IMR-90 (cell line): ENCODE results near the gene HS6ST2. TPM values are rescaled to one million over a fixed set of nuclear protein-coding genes. Genes with fewer than 3 reads are reported as not detected.

Experiments
- ATAC-seq: fragments of 200-7000 bp; cut with Tn5 transposase; 2 replicates; pipeline ENCODE4 v1.9.1; 2020; ENCODE audit warnings: low read depth, mild to moderate bottlenecking, moderate library complexity
- BruUV-seq: library from RNA; stranded (reverse); fragments of 400-500 nt; replicated peaks from 2 replicates; lab custom pipeline; 2021; lab: Mats Ljungman, UMichigan
- CTCF ChIA-PET: fragments of 300-600 bp; formaldehyde crosslinking; extraction: SDS; loops from one replicate; lab custom pipeline; 2021; ENCODE audit warnings: antibody characterized with exemption; lab: Yijun Ruan, JAX
- POLR2A ChIA-PET: fragments of 300-600 bp; sonication (Branson Sonifier 250); formaldehyde crosslinking; loops from one replicate; lab custom pipeline; 2022; ENCODE audit warnings: antibody characterized with exemption; ENCODE audit not compliant: unreplicated experiment; lab: Charles Lee
- DNase-seq: peaks from one replicate; pipeline ENCODE4 v3.0.0; 2013
- H2AFZ ChIP-seq: replicated peaks from 2 replicates; pipeline ENCODE3; 2013; ENCODE audit warnings: low read length, mild to moderate bottlenecking; ENCODE audit not compliant: poor library complexity
- H2AK5ac ChIP-seq: 2 replicates; pipeline ENCODE4 v1.6.1; 2013; ENCODE audit warnings: low read depth, low read length, inconsistent platforms
- H2AK9ac ChIP-seq: replicated peaks from 2 replicates; pipeline ENCODE3; 2013; ENCODE audit warnings: mild to moderate bottlenecking, low read depth, low read length, moderate library complexity; ENCODE audit not compliant: poor library complexity
- H2BK120ac ChIP-seq: 2 replicates; pipeline ENCODE4 v1.6.1; 2013; ENCODE audit warnings: low read depth, low read length, inconsistent platforms
- H2BK15ac ChIP-seq: 3 replicates; pipeline ENCODE4 v1.6.1; 2013; ENCODE audit warnings: low read depth, low read length, inconsistent platforms
- H2BK20ac ChIP-seq: 2 replicates; pipeline ENCODE4 v1.6.1; 2013; ENCODE audit warnings: low read depth, mild to moderate bottlenecking, inconsistent platforms, low read length, moderate library complexity
- H2BK5ac ChIP-seq: 2 replicates; pipeline ENCODE4 v1.6.1; 2013; ENCODE audit warnings: mild to moderate bottlenecking, low read depth, low read length, inconsistent platforms; ENCODE audit not compliant: poor library complexity, severe bottlenecking
- H3K14ac ChIP-seq: replicated peaks from 2 replicates; pipeline ENCODE4 v1.6.1; 2013; ENCODE audit warnings: low read depth, low read length, inconsistent platforms
- H3K18ac ChIP-seq: 2 replicates; pipeline ENCODE4 v1.6.1; 2013; ENCODE audit warnings: low read depth, low read length, control low read depth
- H3K23ac ChIP-seq: 2 replicates; pipeline ENCODE4 v1.6.1; 2013; ENCODE audit warnings: low read depth, low read length, inconsistent platforms
- H3K27ac ChIP-seq: 2 replicates; pipeline ENCODE4 v1.5.1; 2013; ENCODE audit warnings: mild to moderate bottlenecking, control low read depth, low read length; ENCODE audit not compliant: insufficient read depth
- H3K27me3 ChIP-seq: 2 replicates; pipeline ENCODE4 v1.6.1; 2013; ENCODE audit warnings: low read length; ENCODE audit not compliant: control insufficient read depth, insufficient read depth
- H3K36me3 ChIP-seq: 2 replicates; pipeline ENCODE4 v1.6.1; 2013; ENCODE audit warnings: low read length, mixed read lengths; ENCODE audit not compliant: control insufficient read depth, insufficient read depth
- H3K4ac ChIP-seq: 2 replicates; pipeline ENCODE4 v1.6.1; 2013; ENCODE audit warnings: low read depth, low read length, inconsistent platforms
- H3K4me1 ChIP-seq: 2 replicates; pipeline ENCODE4 v1.6.1; 2013; ENCODE audit warnings: low read length, mixed read lengths; ENCODE audit not compliant: control insufficient read depth, insufficient read depth
- H3K4me2 ChIP-seq: 2 replicates; pipeline ENCODE4 v1.6.1; 2013; ENCODE audit warnings: low read depth, mild to moderate bottlenecking, control low read depth, low read length, moderate library complexity
- H3K4me3 ChIP-seq: 2 replicates; pipeline ENCODE4 v1.5.1; 2013; ENCODE audit warnings: low read depth, mild to moderate bottlenecking, control low read depth, low read length, moderate library complexity; ENCODE audit not compliant: insufficient read depth
- H3K56ac ChIP-seq: 2 replicates; pipeline ENCODE4 v1.6.1; 2013; ENCODE audit warnings: low read length, inconsistent platforms; ENCODE audit not compliant: insufficient read depth; ENCODE audit errors: extremely low read depth
- H3K79me1 ChIP-seq, 2 experiments: 2 replicates each; pipeline ENCODE4 v1.6.1; 2013; ENCODE audit warnings: low read length in 2 of 2, inconsistent platforms in 1 of 2, low read depth in 1 of 2
- H3K9ac ChIP-seq: 2 replicates; pipeline ENCODE4 v1.6.1; 2013; ENCODE audit warnings: low read depth, low read length, control low read depth
- H3K9me1 ChIP-seq: 2 replicates; pipeline ENCODE4 v1.6.1; 2013; ENCODE audit warnings: low read length, inconsistent platforms; ENCODE audit not compliant: insufficient read depth
- H3K9me3 ChIP-seq: 2 replicates; pipeline ENCODE4 v1.6.1; 2013; ENCODE audit warnings: low read length; ENCODE audit not compliant: control insufficient read depth, insufficient read depth
- H4K20me1 ChIP-seq: 2 replicates; pipeline ENCODE4 v1.6.1; 2013; ENCODE audit warnings: low read length, inconsistent platforms; ENCODE audit not compliant: insufficient read depth
- H4K5ac ChIP-seq: 2 replicates; pipeline ENCODE4 v1.6.1; 2013; ENCODE audit warnings: mild to moderate bottlenecking, low read depth, low read length, control low read depth
- H4K8ac ChIP-seq, 2 experiments: 2 replicates each; pipeline ENCODE4 v1.6.1; 2013; ENCODE audit warnings: low read depth in 2 of 2, low read length in 2 of 2, control low read depth in 1 of 2, inconsistent platforms in 1 of 2
- H4K91ac ChIP-seq: 2 replicates; pipeline ENCODE4 v1.6.1; 2013; ENCODE audit warnings: low read depth, low read length, inconsistent platforms; ENCODE audit not compliant: insufficient read depth
- BHLHE40 ChIP-seq: fragments of 150-350 bp; IDR thresholded peaks from 2 replicates; pipeline ENCODE4 v1.6.1; 2016; ENCODE audit warnings: mild to moderate bottlenecking, low read depth, low read length
- CEBPB ChIP-seq: IDR thresholded peaks from 2 replicates; pipeline ENCODE4 v1.6.1; 2012; ENCODE audit warnings: low read depth, low read length, improper control_type of control experiment
- CHD1 ChIP-seq: IDR thresholded peaks from 2 replicates; pipeline ENCODE4 v1.6.1; 2012; ENCODE audit warnings: low read depth, low read length, improper control_type of control experiment
- CTCF ChIP-seq: conservative IDR thresholded peaks from 2 replicates; pipeline ENCODE4 v1.5.1; 2012; ENCODE audit warnings: mild to moderate bottlenecking, low read depth, low read length, improper control_type of control experiment
- ELK1 ChIP-seq: fragments of 150-350 bp; IDR thresholded peaks from 2 replicates; pipeline ENCODE4 v1.6.1; 2016; ENCODE audit warnings: low read depth, mild to moderate bottlenecking, low read length, moderate library complexity, borderline replicate concordance
- FOS ChIP-seq: fragments of 150-350 bp; IDR thresholded peaks from 2 replicates; pipeline ENCODE4 v1.6.1; 2016; ENCODE audit warnings: low read depth, low read length
- MAFK ChIP-seq: IDR thresholded peaks from 2 replicates; pipeline ENCODE4 v1.6.1; 2012; ENCODE audit warnings: low read depth, low read length, improper control_type of control experiment
- MAZ ChIP-seq: IDR thresholded peaks from 2 replicates; pipeline ENCODE4 v1.6.1; 2012; ENCODE audit warnings: low read depth, mild to moderate bottlenecking, low read length, improper control_type of control experiment, moderate library complexity, borderline replicate concordance
- MXI1 ChIP-seq: IDR thresholded peaks from 2 replicates; pipeline ENCODE4 v1.6.1; 2012; ENCODE audit warnings: low read depth, mild to moderate bottlenecking, low read length, moderate library complexity, borderline replicate concordance
- NFE2L2 ChIP-seq: fragments of 150-350 bp; IDR thresholded peaks from 2 replicates; pipeline ENCODE4 v1.6.1; 2016; ENCODE audit warnings: low read depth, mild to moderate bottlenecking, low read length
- POLR2A ChIP-seq: IDR thresholded peaks from 2 replicates; pipeline ENCODE4 v1.6.1; 2012; ENCODE audit warnings: mild to moderate bottlenecking, low read depth, low read length
- RAD21 ChIP-seq: IDR thresholded peaks from 2 replicates; pipeline ENCODE4 v1.6.1; 2012; ENCODE audit warnings: low read length, improper control_type of control experiment
- RCOR1 ChIP-seq: IDR thresholded peaks from 2 replicates; pipeline ENCODE4 v1.6.1; 2012; ENCODE audit warnings: mild to moderate bottlenecking, low read length, improper control_type of control experiment; ENCODE audit not compliant: insufficient replicate concordance
- RFX5 ChIP-seq: IDR thresholded peaks from 2 replicates; pipeline ENCODE4 v1.8.0; 2012; ENCODE audit warnings: low read depth, mild to moderate bottlenecking, low read length, moderate library complexity
- WGBS, 2 experiments: methylation state at CpG; one replicate each; pipeline versions ENCODE4 v1.1.5 to v1.1.7; 2013; ENCODE audit warnings: missing lambda C conversion rate in 2 of 2; ENCODE audit not compliant: insufficient read length in 1 of 2; ENCODE audit errors: extremely low coverage in 2 of 2; 5-methylcytosine and 5-hydroxymethylcytosine counted together
- dilution Hi-C: fragments of 300-500 bp; cut with HindIII; formaldehyde crosslinking; loops from one replicate; pipeline ENCODE4 v1.14.3; 2018; ENCODE audit warnings: low sequenced_read_pairs; ENCODE audit not compliant: unreplicated experiment
- in situ Hi-C: fragments of 300-500 bp; cut with MboI; formaldehyde crosslinking; loops from 3 replicates; pipeline ENCODE4 v1.14.3; 2019; ENCODE audit warnings: low sequenced_read_pairs, inconsistent platforms, mixed read lengths
- intact Hi-C: fragments of 100-400 bp; cut with micrococcal nuclease; formaldehyde crosslinking; loops from 2 replicates; pipeline ENCODE4 v1.10.0; 2022
- polyA plus RNA-seq, 3 experiments: library from polyadenylated mRNA; depleted of rRNA; stranded (reverse); fragments of >200 nt; gene quantifications; 2 replicates each; pipeline ENCODE4 v1.2.3, GENCODE V29; 2012; ENCODE audit warnings: low replicate concordance in 1 of 3
- total RNA-seq: library from RNA; depleted of rRNA; stranded (reverse); fragments of >200 nt; gene quantifications from 2 replicates; pipeline ENCODE4 v1.2.3, GENCODE V29; 2012

The HS6ST2 gene
- total and polyA plus RNA-seq, 2 of the 4 experiments (the other 2 are of a cell fraction): not detected

GRCh38 chrX:132728296-132728695 lies 230.1 kb downstream of the HS6ST2 start:
- no peaks in the 10 kb centered on the region for H3K79me1 ChIP-seq
- no peaks in the 10 kb centered on the region for H3K9me1 ChIP-seq
- H4K8ac ChIP-seq: no peak overlapping the region
- H2BK20ac ChIP-seq: no peak overlapping the region
- intact Hi-C loops: no loop called here
- H2AFZ ChIP-seq: no peak overlapping the region
- no peak overlapping the region for H3K4ac ChIP-seq
- dilution Hi-C loops: no loop called here
- H2BK120ac ChIP-seq: no peak overlapping the region
- no CpG with 5 or more reads among the region's 6 CpGs for WGBS, 2 experiments
- H4K91ac ChIP-seq: no peak overlapping the region
- ATAC-seq (no peak), DNase-seq (no peak)
- H3K36me3 ChIP-seq: no peaks in the 10 kb centered on the region
- peaks cover 8% of the 10 kb centered on the region; the same call in 1 of the 2 replicates for H3K27me3 ChIP-seq
- H2AK5ac ChIP-seq: no peak overlapping the region
- POLR2A ChIA-PET: no interaction called here
- H2AK9ac ChIP-seq: no peak overlapping the region
- no peaks in the 10 kb centered on the region for H3K9me3 ChIP-seq
- TF ChIP-seq CEBPB (no peak), FOS (no peak), NFE2L2 (no peak), ELK1 (no peak), MXI1 (no peak), RFX5 (no peak), MAFK (no peak), RCOR1 (no peak), RAD21 (no peak), BHLHE40 (no peak), CTCF (no peak), MAZ (no peak), POLR2A (no peak), CHD1 (no peak)
- no peaks in the 10 kb centered on the region for H3K4me1 ChIP-seq
- no peak overlapping the region for H3K14ac ChIP-seq
- H2BK5ac ChIP-seq: no peak overlapping the region
- H3K18ac ChIP-seq: no peak overlapping the region
- no peak overlapping the region for H2BK15ac ChIP-seq
- H3K56ac ChIP-seq: no peak overlapping the region
- no peak overlapping the region for H3K27ac ChIP-seq
- H3K23ac ChIP-seq: no peak overlapping the region
- H3K4me3 ChIP-seq: no peak overlapping the region
- CTCF ChIA-PET: no interaction called here
- H4K20me1 ChIP-seq: no peaks in the 10 kb centered on the region
- no peak overlapping the region for H3K4me2 ChIP-seq
- in situ Hi-C loops: no loop called here
- BruUV-seq: no TSS peak
- H4K5ac ChIP-seq: no peak overlapping the region
- H3K9ac ChIP-seq: no peak overlapping the region
